Prostate gland (tissue), 2 donors: Measurements from ENCODE around the gene CACNG8.

Source experiments
- POLR2AphosphoS5 ChIP-seq: sonication (generic); formaldehyde crosslinking; IDR thresholded peaks from one replicate; pipeline ENCODE4 v1.6.1; 2017; ENCODE audit warnings: antibody characterized with exemption
- TF ChIP-seq, protein P1 (sequence below), 4 experiments: fragments of 200-600 bp in 2 of 4; fragments of 450-650 bp in 2 of 4; sonication (generic) in 2 of 4; IDR thresholded peaks; 1 replicate in 3 of 4; 2 replicates in 1 of 4; pipeline ENCODE4 v1.5.1; 2016 to 2019; ENCODE audit warnings: antibody characterized with exemption in 4 of 4, mild to moderate bottlenecking in 2 of 4, moderate library complexity in 2 of 4

DNA sequence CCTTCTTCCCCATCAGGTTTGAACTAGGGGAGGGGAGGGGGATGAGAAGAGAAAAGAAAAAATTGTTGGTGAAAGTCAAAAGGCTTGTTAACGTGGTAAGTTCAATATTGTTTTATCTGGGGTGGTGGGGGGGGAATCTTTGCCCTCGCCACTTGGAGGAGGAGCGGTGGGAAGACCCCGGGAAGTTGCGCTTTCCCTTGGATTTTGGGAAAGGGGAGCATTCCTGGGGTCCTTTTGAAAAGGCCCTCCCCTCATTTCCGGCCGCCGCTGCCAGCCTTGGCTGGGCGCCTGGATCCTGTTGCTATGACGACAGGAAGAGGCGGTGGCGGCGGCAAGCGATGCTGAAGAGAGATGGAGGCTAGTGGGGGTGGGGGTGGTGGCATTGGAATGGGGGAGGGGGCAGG lies 4.6 kb upstream of the CACNG8 start:
- TF ChIP-seq, protein P1, sequence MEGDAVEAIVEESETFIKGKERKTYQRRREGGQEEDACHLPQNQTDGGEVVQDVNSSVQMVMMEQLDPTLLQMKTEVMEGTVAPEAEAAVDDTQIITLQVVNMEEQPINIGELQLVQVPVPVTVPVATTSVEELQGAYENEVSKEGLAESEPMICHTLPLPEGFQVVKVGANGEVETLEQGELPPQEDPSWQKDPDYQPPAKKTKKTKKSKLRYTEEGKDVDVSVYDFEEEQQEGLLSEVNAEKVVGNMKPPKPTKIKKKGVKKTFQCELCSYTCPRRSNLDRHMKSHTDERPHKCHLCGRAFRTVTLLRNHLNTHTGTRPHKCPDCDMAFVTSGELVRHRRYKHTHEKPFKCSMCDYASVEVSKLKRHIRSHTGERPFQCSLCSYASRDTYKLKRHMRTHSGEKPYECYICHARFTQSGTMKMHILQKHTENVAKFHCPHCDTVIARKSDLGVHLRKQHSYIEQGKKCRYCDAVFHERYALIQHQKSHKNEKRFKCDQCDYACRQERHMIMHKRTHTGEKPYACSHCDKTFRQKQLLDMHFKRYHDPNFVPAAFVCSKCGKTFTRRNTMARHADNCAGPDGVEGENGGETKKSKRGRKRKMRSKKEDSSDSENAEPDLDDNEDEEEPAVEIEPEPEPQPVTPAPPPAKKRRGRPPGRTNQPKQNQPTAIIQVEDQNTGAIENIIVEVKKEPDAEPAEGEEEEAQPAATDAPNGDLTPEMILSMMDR (IDR thresholded peaks at IDR 0.05) = no peak
- TF ChIP-seq POLR2AphosphoS5 = no peak
